Kasumi-1 (cell line): ENCODE data around the gene STK26.
A peak's percentile ranks its signal among the peaks of the same experiment; 100 is the strongest.
"Not testable (repeated sequence)": the region's sequence is repeated elsewhere in the genome, so short reads cannot be mapped to it uniquely, and the experiment has no call there.

ENCODE experiments used
- DNase-seq, 2 experiments: peaks; one replicate each; lab custom pipeline; 2025; lab: John Stamatoyannopoulos, UW

The STK26 gene

DNA sequence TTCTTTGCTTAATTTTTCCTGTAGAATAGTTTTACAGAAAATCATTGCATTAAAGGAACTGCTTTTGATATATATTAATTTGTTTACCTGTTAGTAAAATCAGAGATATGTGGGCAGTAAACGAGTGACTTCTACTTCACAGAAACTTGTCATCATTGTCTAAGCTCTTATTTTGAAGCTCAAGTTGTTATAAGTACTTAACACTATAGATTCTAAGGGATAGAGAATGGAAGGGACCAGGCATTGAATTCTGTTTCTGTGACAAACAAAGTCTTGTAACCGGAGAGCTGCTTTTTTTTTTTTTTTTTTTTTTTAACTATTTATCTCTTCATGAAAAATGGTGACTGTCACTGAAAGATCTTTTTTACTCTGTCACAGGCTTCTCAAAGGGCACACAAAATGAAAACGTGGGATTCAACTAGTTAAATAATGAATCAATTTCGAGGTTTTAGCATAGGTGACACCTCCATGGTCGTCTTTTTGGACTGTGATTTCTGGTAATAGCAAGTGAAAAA is 14.4 kb downstream of the STK26 start:
- no peak for DNase-seq

DNA sequence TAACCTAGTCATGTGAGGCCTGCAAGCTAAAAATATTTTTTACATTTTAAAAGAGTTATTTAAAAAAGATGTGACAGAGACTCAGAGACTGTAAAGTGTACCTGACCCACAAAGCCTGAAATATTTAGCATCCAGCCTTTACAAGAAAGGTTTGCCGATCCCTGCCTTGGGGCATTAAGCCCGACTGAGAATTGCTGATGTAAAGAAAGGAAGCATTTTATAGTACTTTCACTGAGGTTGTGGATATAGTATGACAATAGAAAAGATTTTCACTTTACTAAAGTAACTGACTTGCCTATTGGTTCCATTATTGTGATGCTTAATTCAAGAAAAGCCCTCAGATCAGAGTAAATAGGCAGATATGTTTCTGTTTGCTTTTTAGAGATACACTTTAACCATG is 17.0 kb downstream of the STK26 start:
- no peak for DNase-seq

GRCh38 chrX:132041015-132041414 is 17.9 kb downstream of the STK26 start:
- no peak for DNase-seq

- DNase-seq: no peak
These were observed 20.9 kb downstream of the STK26 start for GRCh38 chrX:132043977-132044376.

DNA sequence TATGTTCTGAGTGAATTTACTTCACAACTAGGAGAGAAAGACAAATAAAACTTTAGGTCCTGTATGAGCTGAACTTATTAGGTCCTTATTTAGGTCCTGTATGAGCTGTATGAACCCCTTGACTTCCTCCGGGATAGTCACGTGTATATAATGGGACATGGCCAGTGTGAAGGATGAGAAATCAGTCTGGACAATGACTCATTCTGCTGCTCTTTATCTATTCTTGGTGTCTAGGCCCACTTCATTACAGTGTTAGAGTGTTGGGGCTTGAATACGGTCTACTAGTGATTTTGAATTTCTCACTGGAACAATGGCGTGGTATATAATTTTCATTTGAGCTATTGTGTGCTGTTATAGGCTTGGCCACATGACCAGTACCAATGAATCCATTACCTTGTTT is 21.9 kb downstream of the STK26 start:
- DNase-seq: no peak

GRCh38 chrX:132045456-132045855 is 22.4 kb downstream of the STK26 start:
- no peak for DNase-seq

- DNase-seq: no peak
These were observed 23.4 kb downstream of the STK26 start for GRCh38 chrX:132046533-132046932.

- DNase-seq: not testable (repeated sequence)
These were observed 28.7 kb downstream of the STK26 start for GRCh38 chrX:132051778-132052177.

GRCh38 chrX:132058050-132058449 is 34.9 kb downstream of the STK26 start:
- no peak for DNase-seq

DNA sequence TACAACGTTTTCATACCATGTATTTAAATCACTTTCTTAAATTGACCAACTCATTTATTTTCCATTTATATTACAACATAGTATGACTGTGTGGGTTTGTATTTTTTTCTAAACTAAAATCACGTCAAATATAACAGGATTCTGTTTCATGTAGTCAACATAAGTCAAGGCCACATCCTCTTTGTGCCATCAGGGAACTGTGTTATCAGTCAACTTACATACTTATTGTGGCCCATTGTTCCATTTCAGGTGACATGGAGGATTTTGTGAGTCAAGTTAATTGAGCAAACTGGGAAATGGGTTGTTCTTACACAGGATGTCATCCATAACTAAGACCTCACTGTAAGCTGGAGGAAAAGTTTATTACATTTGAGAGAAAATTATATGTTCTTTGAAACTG is 35.9 kb downstream of the STK26 start:
- DNase-seq: no peak

GRCh38 chrX:132059973-132060540 is 37.0 kb downstream of the STK26 start:
- DNase-seq: no peak

- DNase-seq: no peak
These were observed 40.2 kb downstream of the STK26 start for GRCh38 chrX:132063334-132063733.

GRCh38 chrX:132063862-132064261 is 40.8 kb downstream of the STK26 start:
- no peak for DNase-seq

DNA sequence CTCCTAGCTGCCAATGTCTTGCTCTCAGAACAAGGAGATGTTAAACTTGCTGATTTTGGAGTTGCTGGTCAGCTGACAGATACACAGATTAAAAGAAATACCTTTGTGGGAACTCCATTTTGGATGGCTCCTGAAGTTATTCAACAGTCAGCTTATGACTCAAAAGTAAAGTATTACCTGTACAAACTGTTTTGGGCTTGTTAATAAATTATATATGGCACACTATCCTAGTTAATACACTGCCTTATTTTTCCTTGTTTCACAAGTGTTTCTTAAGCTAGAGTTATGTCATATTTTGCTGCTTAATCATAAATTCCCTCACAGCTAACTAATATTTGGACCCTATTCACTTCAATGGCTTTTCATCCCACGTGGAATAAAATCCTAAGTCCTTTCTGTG is 45.3 kb downstream of the STK26 start:
- DNase-seq: no peak

DNA sequence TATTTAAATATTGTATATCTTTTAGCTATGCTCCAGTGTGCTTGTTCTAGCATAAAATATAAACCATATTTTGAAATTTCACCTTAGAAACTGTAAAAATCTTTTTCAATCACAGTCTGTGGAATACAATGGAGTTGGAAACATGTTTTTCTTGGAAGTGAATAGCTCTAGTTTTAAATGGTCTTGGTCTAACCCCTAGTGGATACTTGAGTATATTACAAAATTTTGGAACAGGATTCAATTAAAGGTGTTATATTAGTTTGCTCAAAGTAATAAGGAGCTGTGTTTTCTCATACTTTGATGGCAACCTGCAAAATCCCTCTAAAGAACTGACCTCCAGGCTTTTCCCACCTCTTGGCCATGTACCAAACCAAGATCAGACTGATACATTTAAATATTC is 48.2 kb downstream of the STK26 start:
- peak; percentile 17 to 20 for DNase-seq

- no peak for DNase-seq
These were observed 54.3 kb downstream of the STK26 start for GRCh38 chrX:132077414-132077813.

DNA sequence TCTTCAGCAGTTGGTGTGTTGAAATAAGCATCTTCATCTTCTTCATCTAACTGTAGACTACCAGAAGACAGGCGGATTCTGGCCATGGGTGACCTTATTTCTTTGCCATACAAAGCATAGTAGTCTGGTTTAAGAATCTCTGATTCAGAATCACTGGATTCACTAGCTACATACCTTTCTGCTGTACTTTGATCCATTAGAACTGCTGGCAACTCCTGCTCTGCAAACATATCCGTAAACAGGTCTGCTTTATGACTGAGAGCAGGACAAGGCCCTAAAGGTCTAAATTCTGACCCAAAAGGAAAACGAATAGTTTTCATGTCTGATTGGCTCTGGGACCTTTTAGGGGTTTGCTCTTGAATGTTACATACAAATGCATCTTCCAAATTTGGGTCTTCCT is 54.8 kb downstream of the STK26 start:
- DNase-seq: no peak

DNA sequence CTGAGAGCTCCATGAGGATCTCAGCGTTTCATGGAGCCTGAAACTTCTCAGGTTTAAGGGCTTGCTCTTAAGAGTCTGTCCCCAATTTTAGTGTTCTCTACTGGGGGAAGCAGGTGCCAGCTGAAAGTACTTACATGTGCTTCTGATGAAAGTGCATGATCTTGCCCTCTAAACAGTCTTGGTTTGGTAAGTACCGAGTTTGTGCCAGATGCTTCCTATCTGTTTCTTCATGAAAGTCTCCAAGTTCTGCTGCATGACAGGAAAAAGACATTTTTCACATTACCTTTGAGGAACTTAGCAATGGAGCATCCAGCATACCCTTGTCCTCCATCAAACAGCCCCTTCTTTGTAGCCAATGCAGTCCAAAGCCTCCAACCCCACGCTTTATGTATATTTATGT is 62.7 kb downstream of the STK26 start:
- no peak for DNase-seq

DNA sequence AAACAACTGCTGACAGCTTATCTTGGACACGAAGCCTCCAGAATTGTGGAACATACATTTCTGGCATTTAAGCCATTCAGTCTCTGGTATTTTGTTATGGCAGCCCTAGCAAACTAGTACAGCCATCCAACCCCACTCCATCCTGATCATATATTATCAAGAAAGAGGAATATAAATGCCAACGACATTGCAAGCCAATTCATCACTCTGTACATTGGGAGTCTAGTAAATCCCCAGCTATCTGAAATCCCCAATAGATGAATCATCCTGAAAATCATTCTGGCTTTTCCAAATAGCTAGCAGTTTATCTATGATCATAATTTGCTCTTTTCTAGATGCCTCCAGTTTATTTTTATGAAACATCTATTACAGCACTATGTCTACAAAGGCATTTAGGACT is 63.6 kb downstream of the STK26 start:
- DNase-seq: no peak

DNA sequence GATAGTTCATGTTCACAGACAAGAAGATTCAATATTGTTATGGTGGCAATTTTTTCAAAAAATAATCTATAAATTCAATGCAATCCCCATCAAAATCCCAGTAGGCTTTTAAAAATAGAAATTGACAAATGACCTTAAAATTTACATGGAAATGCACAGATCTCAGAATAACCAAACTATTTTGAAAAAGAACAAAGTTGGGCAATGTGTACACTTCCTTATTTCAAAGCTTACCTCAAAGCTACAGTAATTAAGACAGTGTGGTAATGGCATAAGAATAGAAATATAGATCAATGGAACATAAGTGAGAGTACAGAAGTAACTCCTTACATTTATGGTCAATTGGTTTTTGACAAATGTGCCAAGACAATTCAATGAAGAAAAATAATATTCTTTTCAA is 65.8 kb downstream of the STK26 start:
- no peak for DNase-seq

GRCh38 chrX:132090403-132091159 is 67.5 kb downstream of the STK26 start:
- DNase-seq: peak; percentile 4 to 15

GRCh38 chrX:132092439-132093065 is 69.5 kb downstream of the STK26 start:
- DNase-seq: peak; percentile 46 to 57

DNA sequence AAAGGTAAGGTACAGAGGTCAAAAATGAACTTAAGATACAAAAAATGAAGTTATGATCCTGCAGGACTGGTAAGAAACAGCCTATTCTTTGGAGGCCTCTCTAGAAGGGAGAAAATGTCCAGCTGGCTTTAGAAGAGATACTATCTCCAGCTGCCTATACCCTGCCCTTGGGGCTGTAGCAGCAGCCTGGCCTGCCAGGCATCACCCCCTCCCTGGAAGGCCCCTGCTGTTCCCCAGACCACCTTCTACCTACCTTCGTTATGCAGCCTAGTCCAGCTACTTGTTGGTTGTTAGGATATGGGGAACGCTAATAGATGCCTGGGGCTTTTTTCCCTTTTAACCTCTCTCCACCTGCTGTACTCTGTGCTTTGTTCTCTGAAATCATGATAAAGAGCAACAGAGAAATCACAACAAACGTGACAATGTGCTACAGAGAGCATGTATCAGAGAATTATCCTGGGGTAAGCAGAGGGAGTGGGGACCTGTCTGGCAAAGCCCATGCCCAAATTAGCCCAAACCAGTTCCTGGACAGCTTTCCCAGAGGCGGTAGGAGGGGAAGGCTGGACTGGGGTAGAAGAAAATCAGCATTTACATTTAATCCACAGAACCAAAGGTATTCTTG is 70.2 kb downstream of the STK26 start:
- no peak for DNase-seq
